MCF 10A (cell line): ENCODE data around the gene HSPA12A. TPM values are rescaled to one million over a fixed set of nuclear protein-coding genes. Genes with fewer than 3 reads are reported as not detected.

Experiments used
- BruUV-seq: library from RNA; stranded (reverse); fragments of 400-500 nt; replicated peaks from 2 replicates; lab custom pipeline; 2021; lab: Mats Ljungman, UMichigan
- CTCF ChIA-PET: fragments of 300-600 bp; sonication (Branson Sonifier 250); formaldehyde crosslinking; extraction: SDS; loops from one replicate; lab custom pipeline; 2021; ENCODE audit warnings: antibody characterized with exemption, inconsistent platforms; lab: Yijun Ruan, JAX
- POLR2A ChIA-PET: fragments of 300-600, 350-650 bp; sonication (Branson Sonifier 250); formaldehyde crosslinking; extraction: SDS; loops from one replicate; lab custom pipeline; 2020; ENCODE audit warnings: antibody characterized with exemption, inconsistent platforms; lab: Yijun Ruan, JAX
- DNase-seq: peaks from one replicate; pipeline ENCODE4 v3.0.0-alpha.2; 2018; ENCODE audit not compliant: unreplicated experiment
- H3K27ac Mint-ChIP-seq: one replicate; pipeline ENCODE4 v1.8.0; 2022; ENCODE audit warnings: mild to moderate bottlenecking, low read depth, mixed read lengths; ENCODE audit not compliant: unreplicated experiment
- H3K27me3 Mint-ChIP-seq: one replicate; pipeline ENCODE4 v1.8.0; 2022; ENCODE audit warnings: mixed read lengths; ENCODE audit not compliant: insufficient read depth, unreplicated experiment
- H3K36me3 Mint-ChIP-seq: one replicate; pipeline ENCODE4 v1.8.0; 2022; ENCODE audit warnings: mild to moderate bottlenecking, moderate library complexity, mixed read lengths; ENCODE audit not compliant: insufficient read depth, unreplicated experiment
- H3K4me1 Mint-ChIP-seq: one replicate; pipeline ENCODE4 v1.8.0; 2022; ENCODE audit warnings: mixed read lengths; ENCODE audit not compliant: insufficient read depth, unreplicated experiment
- H3K4me3 Mint-ChIP-seq: one replicate; pipeline ENCODE4 v1.8.0; 2022; ENCODE audit warnings: mild to moderate bottlenecking, moderate library complexity, mixed read lengths; ENCODE audit not compliant: unreplicated experiment
- H3K9me3 Mint-ChIP-seq: one replicate; pipeline ENCODE4 v1.8.0; 2022; ENCODE audit warnings: mixed read lengths; ENCODE audit not compliant: unreplicated experiment
- CTCF ChIP-seq: fragments of 200-600 bp; IDR thresholded peaks from one replicate; pipeline ENCODE4 v1.8.0; 2022; ENCODE audit warnings: antibody characterized with exemption, mild to moderate bottlenecking; ENCODE audit not compliant: unreplicated experiment
- intact Hi-C: fragments of 100-400 bp; cut with micrococcal nuclease; formaldehyde crosslinking; loops from 2 replicates; pipeline ENCODE4 v1.14.1; 2022
- total RNA-seq: library from RNA; stranded (reverse); gene quantifications from 2 replicates; pipeline ENCODE4 v1.2.3, GENCODE V29; 2022

The HSPA12A gene
- total RNA-seq, 1 experiment from 2014 or later = 9.1 TPM

- H3K9me3 Mint-ChIP-seq = no peaks in the 10 kb centered on the region
- no peaks in the 10 kb centered on the region for H3K4me1 Mint-ChIP-seq
- no peaks in the 10 kb centered on the region for H3K27me3 Mint-ChIP-seq
- H3K27ac Mint-ChIP-seq = no peak overlapping the region
- no TSS peak for BruUV-seq
- intact Hi-C loops = no loop called here
- no peak overlapping the region for H3K4me3 Mint-ChIP-seq
- no peaks in the 10 kb centered on the region for H3K36me3 Mint-ChIP-seq
- no peak for TF ChIP-seq CTCF
- CTCF ChIA-PET = interaction anchor here (0.7 to 10.9 kb wide), 3 partner anchors 13 to 254 kb away, joined by 3 to 339 read pairs (median 3); no protein-coding TSS in a partner anchor
- no peak for DNase-seq
- POLR2A ChIA-PET = no interaction called here
Measured at GRCh38 chr10:116688741-116689495, 53.4 kb downstream of the HSPA12A start.

DNA sequence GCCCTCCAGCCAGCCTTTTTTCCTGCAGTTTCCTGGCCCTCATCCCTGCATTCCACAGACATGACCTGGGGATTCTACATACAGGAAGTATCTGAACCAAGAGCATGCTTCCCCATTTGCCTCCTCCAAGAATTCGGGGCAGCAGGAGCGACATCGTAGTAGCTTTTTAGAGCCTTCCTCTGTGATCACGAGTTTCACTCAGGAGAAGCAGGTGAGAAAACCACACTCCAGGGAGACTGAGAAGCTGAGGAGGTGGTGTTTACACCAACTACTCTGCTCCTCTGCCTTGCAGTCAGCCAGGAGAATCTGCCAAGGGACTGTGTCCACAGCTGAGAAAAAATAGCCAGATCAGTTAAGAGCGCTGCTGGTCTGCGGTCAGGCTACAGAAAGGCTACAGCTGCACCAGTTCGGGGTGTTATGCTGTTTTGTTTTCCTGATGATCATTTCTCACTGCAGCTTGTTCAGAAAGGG lies 54.1 kb downstream of the HSPA12A start:
- no peak for TF ChIP-seq CTCF
- Mint-ChIP-seq H3K4me1 (no peaks in the 10 kb centered on the region), H3K9me3 (no peaks in the 10 kb centered on the region), H3K27ac (no peak overlapping the region), H3K27me3 (no peaks in the 10 kb centered on the region), H3K4me3 (no peak overlapping the region), H3K36me3 (peaks cover under 1% of the 10 kb centered on the region)
- intact Hi-C loops = no loop called here
- no peak for DNase-seq
- CTCF ChIA-PET = interaction anchor here (0.6 to 10.9 kb wide), 5 partner anchors 10 to 487 kb away, joined by 3 to 339 read pairs (median 6); no protein-coding TSS in a partner anchor
- POLR2A ChIA-PET = no interaction called here
- BruUV-seq = no TSS peak

DNA sequence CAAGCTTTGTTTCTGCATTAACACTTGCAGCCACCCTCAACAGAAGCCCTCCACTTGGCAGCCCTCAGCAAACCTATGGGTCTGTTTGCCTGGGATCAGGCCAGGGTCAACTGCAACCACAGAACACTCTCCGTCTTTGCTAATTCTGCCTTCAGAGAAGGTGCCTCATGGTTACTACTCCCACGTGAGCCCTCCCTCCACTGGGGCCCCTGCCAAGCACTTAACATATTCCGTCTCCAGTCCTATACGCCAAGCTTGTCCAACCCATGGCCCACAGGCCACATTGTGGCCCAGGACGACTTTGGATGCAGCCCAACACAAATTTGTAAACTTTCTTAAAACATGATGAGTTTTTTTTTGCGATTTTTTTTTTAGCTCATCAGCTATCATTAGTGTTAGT lies 54.7 kb downstream of the HSPA12A start:
- peaks cover under 1% of the 10 kb centered on the region for H3K4me1 Mint-ChIP-seq
- no peak overlapping the region for H3K4me3 Mint-ChIP-seq
- BruUV-seq = no TSS peak
- no peaks in the 10 kb centered on the region for H3K9me3 Mint-ChIP-seq
- no peak overlapping the region for H3K27ac Mint-ChIP-seq
- intact Hi-C loops = no loop called here
- H3K36me3 Mint-ChIP-seq = peaks cover 4% of the 10 kb centered on the region
- no peaks in the 10 kb centered on the region for H3K27me3 Mint-ChIP-seq
- ChIA-PET CTCF (interaction anchor here (0.6 to 10.9 kb wide), 5 partner anchors 9 to 488 kb away, joined by 4 to 339 read pairs (median 6); no protein-coding TSS in a partner anchor), POLR2A (interaction anchor here (1.6 kb wide), 1 partner anchor 74 kb away, joined by 4 read pairs; no protein-coding TSS in a partner anchor)
- TF ChIP-seq CTCF = no peak
- no peak for DNase-seq

DNA sequence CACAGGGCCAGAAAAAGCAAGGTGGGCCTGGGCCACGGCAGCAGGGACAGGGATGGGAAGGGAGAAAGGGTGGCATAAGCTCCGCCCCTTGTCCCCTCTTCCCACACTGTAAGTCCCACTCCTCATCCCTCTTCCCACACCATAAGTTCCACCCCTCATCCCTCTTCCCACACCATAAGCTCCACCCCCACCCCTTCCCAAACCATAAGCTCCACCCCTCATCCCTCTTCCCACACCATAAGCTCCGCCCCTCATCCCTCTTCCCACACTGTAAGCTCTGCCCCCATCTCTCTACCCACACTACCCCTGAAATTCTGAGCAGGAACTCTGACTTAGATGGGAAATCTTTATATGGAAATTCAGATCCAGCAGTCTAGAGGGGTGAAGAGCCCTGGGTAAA lies 55.7 kb downstream of the HSPA12A start:
- BruUV-seq = no TSS peak
- ChIA-PET CTCF (interaction anchor here (0.6 to 10.9 kb wide), 6 partner anchors 37 to 595 kb away, joined by 3 to 339 read pairs (median 6); no protein-coding TSS in a partner anchor), POLR2A (interaction anchor here (1.6 kb wide), 1 partner anchor 75 kb away, joined by 4 read pairs; no protein-coding TSS in a partner anchor)
- Mint-ChIP-seq H3K27me3 (no peaks in the 10 kb centered on the region), H3K4me1 (peaks cover 6% of the 10 kb centered on the region), H3K9me3 (no peaks in the 10 kb centered on the region), H3K27ac (no peak overlapping the region), H3K36me3 (peaks cover 4% of the 10 kb centered on the region), H3K4me3 (no peak overlapping the region)
- TF ChIP-seq CTCF = no peak
- intact Hi-C loops = no loop called here
- no peak for DNase-seq
